ENCODE results near the gene TNRC6C.
"Not testable (repeated sequence)": the region's sequence is repeated elsewhere in the genome, so short reads cannot be mapped to it uniquely, and the experiment has no call there.

TNRC6C gene

DNA sequence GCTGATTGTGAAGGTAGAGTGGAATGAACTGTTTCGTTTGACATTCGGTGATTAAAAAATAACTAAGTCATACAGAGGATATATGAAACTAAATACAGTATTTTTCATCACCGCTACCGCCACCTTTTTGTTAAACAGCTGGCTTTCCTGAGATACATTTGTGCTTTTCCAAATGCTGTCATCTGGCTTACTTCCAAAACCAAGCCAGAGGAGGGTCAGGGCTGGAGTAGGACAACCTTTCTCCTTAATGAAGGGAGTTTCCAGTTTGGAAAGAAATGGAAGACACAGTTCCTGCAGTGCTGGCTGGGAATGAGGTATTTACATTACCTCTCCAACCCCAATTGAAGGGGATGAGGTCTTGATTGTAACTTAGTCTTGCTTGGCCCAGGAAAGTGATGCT is 3.2 kb downstream of the TNRC6C start:
- no peak for DNase-seq (ENCODE audit: low read depth in 2 of 2)

DNA sequence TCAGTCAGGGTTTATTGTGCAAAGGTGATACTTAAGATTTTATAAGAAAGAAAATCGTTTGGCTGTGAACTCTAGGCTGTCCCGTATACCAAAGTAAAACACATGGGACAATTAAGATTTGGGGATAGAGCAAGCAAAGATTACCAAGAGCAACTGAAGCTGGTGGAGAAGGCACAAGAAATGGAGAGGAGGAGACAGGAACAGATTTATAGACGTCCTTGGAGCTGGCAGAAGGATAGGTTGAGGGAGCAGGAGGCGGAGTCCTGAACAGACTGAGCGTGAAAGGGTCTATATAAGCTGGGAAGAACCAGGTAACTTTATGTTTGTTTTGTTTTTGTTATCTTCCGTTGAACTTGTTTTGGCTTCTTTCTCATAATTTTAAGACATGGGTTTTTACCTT is 3.8 kb downstream of the TNRC6C start:
- no peak for DNase-seq (ENCODE audit: low read depth in 2 of 2)

DNA sequence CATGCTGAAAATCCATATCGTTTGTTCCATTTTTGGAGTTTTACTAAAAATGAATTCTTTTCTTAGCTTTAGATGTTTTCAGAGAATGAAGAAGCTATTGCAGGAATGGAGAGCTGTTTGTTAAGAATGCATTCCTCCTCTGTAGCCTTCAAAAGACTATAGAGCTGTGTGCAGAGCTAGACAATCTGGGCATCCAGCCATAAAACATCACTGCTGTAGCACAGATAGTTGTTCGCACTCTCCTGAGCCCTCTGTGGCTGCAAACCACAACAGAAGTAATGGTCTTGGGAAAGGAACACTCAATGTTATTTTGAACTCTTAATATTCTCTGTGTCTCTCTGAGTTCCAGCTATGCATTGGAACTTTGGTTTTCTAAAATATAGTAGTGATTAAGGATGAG is 4.9 kb downstream of the TNRC6C start:
- DNase-seq (ENCODE audit: low read depth in 2 of 2) = no peak

DNA sequence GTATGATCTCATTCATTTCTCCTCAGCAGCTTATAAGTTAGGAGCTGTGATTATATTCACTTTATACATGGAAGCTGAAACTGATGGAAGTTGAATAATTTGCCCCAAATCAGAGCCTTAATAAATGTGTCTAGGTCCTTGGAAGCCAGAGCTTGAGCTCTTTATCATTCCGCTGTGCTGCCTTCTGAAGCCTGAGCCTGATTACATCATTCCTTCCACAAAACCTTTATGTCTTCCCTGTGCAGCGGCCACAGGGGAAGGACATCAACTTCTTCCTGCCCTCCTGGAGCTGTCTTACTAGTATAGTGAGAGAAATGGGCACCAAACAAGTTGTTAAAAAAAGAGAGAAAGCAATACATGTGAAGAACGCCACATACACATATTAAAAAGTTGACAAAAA is 6.8 kb downstream of the TNRC6C start:
- DNase-seq (ENCODE audit: low read depth in 2 of 2) = no peak

DNA sequence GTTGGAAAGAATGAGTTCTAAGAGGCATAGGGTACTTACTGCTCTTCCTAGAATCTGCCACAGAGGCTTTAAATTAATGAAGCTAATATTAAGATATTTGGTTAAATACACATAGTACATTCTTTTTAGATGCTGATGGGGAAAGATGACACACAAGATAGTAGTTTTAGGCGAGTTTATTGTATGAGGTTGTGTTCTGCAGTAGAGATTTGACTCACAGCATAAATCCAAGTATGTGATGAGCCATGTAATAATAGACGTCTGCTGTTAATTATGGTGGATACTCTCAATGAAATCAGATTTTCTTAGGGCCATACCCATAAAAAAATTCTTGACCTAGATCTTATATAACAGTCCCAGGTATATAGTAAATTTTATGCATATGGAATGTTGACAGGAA is 8.0 kb downstream of the TNRC6C start:
- DNase-seq (ENCODE audit: low read depth in 2 of 2) = no peak

DNA sequence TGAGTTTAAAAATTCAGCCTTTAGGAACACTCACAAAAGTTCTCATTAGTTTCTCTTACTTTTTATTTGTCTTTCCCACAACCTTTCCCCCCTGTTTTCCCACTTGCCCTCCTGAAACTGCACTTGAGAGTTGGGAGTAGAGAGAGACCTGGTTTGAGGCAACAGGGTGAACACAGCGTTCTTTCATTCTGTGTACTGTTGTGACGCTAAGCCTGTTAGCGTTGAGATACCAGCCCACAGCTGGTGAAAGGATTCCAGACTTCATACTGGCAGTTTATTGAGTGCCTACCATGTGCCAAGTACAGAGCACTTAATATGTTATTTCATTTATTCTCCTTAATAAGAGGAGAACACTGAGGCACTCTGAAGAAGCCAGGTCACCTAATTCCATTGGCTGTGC is 10.3 kb downstream of the TNRC6C start:
- DNase-seq (ENCODE audit: low read depth in 2 of 2) = no peak

DNA sequence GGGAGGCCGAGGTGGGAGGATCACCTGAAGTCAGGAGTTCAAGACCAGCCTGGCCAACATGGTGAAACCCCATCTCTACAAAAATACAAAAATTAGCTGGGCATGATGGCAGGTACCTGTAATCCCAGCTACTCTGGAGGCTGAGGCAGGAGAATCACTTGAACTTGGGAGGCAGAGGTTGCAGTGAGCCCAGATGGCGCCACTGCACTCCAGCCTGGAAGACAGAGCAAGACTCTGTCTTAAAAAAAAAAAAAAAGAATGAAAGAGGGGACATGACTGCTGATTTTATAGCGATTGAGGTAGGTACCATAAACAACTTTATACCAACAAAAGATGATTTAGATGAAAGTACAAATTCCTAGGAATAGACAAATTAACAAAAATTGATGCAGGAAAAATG is 13.8 kb downstream of the TNRC6C start:
- not testable (repeated sequence) for DNase-seq (ENCODE audit: low read depth in 2 of 2)

DNA sequence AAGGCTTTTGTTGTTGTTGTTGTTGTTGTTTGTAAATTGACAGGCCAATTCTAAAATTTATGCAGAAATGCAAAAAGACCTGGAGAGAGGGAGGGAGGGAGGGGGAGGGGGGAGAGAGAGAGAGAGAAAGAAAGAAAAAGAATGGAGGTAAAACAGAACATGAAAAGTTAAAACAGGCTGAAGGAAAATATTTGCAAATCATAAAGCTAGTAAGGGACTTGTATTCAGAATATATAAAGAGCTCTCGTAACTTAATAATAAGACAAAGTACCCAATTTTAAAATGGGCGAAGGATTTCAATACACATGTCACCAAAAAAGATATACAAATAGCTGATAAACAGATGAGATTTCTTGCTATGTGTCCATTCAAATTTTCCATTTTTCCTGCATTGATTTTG is 15.4 kb downstream of the TNRC6C start:
- DNase-seq (ENCODE audit: low read depth in 2 of 2) = no peak

DNA sequence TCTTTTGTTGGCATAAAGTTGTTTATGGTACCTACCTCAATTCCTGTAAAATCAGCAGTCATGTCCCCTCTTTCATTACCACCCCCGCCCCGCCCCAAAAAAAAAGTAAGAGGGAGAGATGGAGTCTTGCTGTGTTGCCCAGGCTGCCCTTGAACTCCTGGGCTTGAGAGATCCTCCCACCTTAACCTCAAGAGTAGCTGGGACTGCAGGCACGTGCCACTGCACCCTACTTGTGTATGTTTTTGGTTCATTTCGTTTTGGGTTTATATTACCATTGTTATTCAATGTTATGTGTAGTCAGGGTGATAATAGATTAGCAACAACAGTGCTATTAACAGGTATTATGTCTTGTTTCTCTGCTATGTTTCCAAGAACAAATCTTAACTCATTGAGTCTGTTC is 15.9 kb downstream of the TNRC6C start:
- DNase-seq (ENCODE audit: low read depth in 2 of 2) = no peak

DNA sequence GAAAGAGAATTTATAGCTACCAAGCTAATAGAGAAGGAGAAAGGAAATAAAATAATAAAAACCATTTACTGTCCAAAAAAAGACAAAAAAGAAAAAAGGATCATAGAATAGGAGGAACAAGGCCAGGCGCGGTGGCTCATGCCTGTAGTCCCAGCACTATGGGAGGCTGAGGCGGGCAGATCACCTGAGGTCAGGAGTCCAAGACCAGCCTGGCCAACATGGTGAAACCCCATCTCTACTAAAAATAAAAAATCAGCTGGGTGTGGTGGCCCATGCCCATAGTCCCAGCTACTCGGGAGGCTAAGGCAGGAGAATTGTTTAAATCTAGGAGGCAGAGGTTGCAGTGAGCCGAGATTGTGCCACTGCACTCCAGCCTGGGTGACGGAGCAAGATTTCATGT is 23.9 kb downstream of the TNRC6C start:
- not testable (repeated sequence) for DNase-seq (ENCODE audit: low read depth in 2 of 2)

DNA sequence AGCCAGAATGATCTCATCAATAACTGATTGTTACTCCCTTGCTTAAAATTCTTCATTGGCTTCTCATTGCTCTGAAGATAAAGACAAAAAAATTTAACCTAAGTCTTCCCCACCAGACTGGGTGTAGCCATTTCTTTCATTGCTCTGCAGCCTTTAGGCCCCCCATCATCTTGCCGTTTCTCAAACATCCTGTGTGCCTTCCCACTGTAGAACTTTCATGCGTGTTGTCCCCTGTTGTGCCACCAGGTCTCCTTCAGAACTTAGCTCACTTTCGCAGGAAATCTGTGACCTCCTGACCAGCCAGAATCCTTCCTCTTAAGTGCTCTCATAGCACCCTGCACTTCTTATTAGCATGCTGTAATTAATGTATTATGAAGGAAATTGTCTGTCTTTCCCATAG is 31.8 kb downstream of the TNRC6C start:
- no peak for DNase-seq (ENCODE audit: low read depth in 2 of 2)

DNA sequence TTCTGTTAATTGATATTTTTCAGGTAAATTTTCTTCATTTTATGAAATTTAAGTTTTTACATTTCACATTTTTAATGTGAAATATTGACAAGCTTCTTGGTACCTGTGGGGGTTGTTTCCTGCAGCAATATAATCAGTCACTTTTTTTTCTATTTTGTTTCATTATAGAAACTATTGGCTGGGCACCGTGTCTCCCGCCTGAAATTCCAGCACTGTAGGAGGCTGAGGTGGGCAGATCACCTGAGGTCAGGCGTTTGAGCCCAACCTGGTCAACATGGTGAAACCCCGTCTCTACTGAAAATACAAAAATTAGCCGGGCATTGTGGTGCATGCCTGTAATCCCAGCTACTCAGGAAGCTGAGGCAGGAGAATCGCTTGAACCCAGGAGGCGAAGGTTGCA is 35.2 kb downstream of the TNRC6C start:
- not testable (repeated sequence) for DNase-seq (ENCODE audit: low read depth in 2 of 2)

DNA sequence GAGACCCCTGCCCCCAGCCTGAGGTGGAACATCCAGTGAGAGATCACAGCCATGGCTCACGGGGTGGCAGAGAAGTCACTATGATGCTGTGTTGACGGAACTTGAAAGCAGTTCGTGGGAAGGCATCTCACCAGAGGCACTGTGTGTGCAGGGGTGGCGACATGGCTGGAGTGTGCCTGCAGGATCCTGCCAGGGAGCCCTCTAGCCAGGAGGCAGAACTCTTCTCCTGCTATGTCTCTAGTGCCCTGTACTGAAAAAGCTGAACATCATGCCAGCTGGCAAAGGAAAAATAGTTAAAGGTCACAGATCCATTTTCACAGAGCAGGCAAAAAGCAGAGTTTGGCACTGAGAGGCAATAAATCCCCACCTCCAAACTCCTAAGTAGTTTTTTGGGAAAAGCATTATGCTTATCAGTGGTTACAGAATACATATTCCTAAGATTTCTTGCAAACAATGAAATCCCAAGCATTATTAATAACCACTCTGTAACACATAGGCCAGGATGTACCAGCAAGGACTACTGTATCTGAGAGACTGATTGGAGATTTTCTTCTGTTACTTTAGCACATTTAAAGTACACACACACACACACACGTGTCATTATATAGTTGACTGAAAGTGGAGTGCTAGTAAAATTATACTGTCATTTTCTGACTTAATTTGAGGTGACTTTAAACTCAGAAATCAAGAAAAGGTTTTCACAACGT is 36.8 kb downstream of the TNRC6C start:
- DNase-seq (ENCODE audit: low read depth in 2 of 2) = no peak

DNA sequence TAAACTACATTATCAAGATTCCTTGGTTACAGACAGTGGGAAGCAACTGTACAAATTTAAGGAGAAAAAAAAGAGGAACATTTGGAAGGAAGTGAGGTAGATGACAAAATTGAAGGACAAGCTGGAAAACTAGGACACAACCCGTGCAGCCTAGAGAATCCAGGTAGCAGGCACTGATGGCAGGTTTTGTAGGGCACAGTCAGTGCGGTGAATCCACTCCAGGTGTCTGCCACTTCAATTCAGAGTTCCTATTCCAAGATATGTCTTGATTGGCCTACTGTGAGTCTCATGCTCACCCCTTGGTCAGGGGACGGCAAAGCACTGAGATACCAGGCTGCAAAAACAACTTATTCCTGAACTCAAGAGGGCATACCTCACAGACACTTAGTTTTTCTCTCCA is 37.8 kb downstream of the TNRC6C start:
- no peak for DNase-seq (ENCODE audit: low read depth in 2 of 2)

DNA sequence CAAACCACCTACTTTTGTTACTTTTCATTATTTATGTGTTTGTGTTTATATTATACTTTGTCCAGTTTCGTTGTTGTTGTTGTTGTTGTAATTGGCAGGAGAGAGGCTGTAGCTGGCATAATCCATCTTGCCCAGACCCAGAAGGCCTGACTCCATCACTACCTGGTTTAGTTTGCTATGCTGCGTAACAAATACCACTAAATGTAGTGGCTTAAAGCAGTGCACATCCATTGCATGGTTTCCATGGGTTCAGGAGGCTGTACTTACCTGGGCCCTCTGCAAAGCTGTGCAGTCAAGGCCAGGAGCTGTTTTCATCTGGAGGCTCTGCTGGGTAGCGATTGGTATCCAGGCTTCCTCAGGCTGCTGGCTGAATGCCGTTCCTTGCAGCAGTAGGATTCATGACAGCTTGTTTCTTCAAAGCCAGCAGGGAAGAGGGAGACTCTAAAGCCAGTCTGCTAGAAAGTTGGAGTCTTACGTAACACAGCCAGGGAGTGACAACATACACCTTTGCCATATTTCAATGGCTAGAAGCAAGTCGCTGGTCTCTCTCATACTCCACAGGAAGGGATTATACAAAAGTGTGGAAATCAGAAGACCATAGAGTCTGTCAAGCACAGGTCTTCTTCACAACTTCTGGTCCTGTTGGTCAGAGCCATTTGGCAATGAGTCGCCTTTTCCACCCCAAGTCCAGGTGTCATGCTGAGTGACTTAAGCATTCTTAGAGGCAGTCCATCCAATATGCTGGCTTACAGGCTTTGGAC is 41.1 kb downstream of the TNRC6C start:
- DNase-seq (ENCODE audit: low read depth in 2 of 2) = no peak

DNA sequence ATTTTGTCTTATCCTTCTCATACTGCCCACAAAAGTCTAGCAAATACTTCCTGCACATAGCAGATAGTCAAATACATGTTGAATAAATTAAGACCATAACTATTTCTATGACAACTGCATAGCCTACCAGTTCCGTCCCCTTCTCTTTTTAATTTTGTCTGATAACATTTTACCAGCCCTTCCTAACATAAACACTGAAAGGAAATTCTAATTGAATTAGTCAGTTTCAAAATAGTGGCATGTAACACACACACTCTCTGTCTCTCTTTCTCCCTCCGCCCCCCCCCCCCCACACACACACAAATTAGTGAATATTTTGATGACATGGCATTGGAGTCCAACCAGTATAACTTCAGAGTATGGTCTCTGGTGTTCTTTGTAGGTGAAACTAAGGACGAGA is 41.8 kb downstream of the TNRC6C start:
- DNase-seq (ENCODE audit: low read depth in 2 of 2) = no peak

DNA sequence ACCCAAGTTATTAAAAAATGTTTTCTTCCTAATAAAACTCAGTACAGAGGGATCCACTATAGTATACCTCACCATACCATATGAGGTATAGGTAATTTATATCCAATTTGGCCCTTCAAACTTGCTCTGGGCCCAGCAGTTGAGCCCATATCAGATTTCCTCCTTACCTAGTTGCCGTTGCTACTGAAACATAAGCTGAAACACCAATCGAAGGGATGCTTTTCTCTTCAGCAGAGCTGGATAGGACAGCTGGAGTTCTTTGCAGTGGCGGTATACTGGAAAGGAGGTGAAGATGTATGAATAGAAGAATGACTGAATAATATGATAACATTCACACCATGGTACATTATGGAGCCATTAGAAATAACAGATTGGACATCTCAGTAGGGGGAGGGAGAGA is 42.7 kb downstream of the TNRC6C start:
- no peak for DNase-seq (ENCODE audit: low read depth in 2 of 2)

DNA sequence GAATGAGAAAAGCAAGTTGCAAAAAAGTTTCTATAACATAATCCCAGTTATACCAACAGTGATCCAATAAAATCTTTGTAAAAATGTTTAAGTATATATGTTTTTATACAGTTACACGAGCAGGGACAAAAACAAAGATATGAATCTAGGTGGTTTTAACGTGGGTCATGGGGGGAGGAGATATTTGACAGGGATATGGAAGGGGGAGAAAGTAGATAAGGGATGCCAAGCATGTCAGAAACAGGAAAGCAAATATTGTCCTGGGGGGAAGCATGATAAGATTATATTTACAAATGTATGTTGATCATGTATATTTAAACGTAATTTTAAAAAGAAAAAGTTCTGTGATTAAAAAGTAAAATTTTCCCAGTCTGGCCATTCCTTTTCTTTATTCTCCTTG is 43.1 kb downstream of the TNRC6C start:
- no peak for DNase-seq (ENCODE audit: low read depth in 2 of 2)

DNA sequence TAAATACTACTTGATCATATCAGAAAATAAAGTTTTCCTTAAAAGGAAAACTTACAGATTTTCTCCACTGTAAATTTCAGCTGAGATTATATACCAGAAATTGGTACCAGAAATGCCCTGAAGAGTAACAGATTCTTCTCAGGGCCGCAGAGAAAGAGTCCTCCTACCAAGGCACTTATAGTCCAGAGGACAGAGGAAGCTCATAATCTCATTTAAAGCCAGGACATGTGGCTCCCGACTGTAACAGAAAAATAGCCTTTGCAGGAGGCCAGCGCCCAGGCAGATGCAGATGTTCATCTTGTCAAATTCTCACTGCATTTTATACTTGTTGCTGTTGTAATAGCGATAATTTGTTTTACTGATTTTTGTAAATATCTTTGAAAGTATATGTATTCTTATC is 43.7 kb downstream of the TNRC6C start:
- no peak for DNase-seq (ENCODE audit: low read depth in 2 of 2)

DNA sequence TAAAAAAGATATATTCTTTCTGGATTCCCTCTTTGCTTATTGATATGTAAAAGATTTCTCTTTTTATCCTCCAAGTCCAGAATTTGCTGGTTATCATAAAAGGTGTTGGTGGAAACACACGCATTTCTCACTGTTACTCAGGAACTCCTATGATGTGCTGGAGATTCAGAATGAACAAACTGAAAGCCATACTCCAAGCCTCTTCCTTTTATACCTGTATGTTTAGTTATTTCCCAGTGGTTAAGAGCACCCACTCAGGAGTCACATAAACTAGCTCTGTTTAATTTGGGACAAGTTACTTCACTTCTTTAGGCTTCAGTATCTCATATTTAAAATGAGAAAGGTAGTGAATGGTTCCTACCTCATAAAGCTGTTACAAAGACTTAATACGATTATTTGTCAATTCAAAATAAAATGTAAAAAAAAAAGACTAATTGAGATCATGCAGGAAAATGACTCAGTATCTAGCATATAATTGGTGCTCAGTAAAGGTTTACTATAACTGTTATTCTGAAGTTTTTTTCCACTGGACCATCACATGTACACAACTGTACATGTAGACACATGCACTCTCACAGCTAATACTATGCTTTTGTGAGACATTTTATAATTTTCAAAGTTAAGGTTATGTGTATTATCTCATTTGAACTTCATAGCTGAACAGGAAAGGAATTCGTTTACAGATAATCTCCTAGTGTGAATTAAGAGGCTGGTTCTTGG is 47.1 kb downstream of the TNRC6C start:
- DNase-seq (ENCODE audit: low read depth in 2 of 2) = no peak

DNA sequence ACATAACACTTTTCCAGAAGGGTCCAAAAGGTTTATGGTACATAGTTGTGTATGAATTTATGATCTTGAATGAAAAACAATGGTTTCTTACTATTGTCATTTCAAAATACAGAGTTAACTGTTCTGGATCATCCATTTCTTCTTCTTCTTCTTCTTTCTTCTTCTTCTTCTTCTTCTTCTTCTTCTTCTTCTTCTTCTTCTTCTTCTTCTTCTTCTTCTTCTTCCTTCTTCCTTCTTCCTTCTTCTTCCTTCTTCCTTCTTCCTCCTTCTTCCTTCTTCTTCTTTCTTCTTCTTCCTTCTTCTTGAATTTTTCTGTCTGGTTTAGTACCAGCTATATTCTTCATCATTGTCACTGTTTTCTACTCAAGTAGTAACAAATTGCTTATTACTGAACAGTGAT is 47.8 kb downstream of the TNRC6C start:
- DNase-seq (ENCODE audit: low read depth in 2 of 2) = no peak

DNA sequence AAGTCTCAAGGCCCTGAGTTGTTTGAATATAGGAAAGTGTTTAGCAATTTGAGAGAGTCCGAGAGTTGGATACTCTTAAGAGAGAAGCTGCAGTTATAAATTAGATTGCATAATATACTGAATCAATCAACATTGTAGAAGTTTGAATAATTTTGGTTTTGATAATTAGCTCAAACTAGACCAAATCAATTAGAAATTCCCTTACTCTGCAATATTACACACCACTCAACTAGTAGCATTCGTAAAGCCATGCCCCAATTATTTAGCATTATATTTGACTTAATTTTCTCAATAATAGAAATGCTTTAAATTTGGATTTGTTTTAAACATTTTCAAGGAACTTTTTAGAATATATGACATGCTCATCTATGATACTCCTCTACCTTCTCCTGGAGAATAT is 49.1 kb downstream of the TNRC6C start:
- no peak for DNase-seq (ENCODE audit: low read depth in 2 of 2)

DNA sequence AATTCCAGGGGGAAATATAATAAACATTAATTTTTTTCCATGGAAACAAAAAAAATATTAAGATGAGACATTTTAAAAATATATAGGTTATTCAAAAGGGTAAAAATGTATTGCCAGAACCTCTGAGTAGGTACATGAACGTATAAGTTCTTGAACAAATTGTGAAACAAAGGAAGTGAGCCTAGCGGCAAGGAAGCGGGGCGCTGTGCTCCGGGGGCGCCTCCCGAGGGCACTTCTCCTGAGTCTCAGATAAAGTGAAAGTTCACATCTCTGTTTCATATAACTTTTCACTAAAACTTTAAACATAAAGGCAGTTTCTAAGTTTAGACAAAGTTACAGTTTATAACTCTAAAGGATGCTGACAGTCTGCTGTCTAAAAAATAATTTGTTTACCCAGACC is 52.3 kb downstream of the TNRC6C start:
- no peak for DNase-seq (ENCODE audit: low read depth in 2 of 2)

All from activated CD4-positive, alpha-beta T cell treated with anti-CD3 and anti-CD28 coated beads for 24 hours (primary cell).